Pancreas (tissue), 10 donors: ENCODE data around the gene DNAJC15. TPM values are rescaled to one million over a fixed set of nuclear protein-coding genes. Genes with fewer than 3 reads are reported as not detected.

ENCODE experiments used
- ATAC-seq, 4 donors: fragments of 200-7000 bp; cut with Tn5 transposase; one replicate each; pipeline versions ENCODE4 v1.8.0 to v1.9.1; 2020; ENCODE audit warnings: mild to moderate bottlenecking in 4 of 4, moderate library complexity in 4 of 4
- DNase-seq, 6 donors: peaks; one replicate each; pipeline ENCODE4 v3.0.0-alpha.2; 2020
- FAIRE-seq: peaks from 2 replicates; lab custom pipeline; 2012; peaks lifted over from hg19 to GRCh38; lab: Jason Lieb, UNC
- H3K27ac ChIP-seq, 4 donors: fragments of 200-600 bp; sonication (generic); 1 replicate in 3 of 4; 2 replicates in 1 of 4; pipeline versions ENCODE4 v1.5.0 to v1.8.0; 2020
- H3K27me3 ChIP-seq, 4 donors: fragments of 200-600 bp; one replicate each; pipeline ENCODE4 v1.8.0; 2021
- H3K36me3 ChIP-seq, 3 donors: fragments of 200-600 bp; sonication (generic) in 1 of 3; one replicate each; pipeline versions ENCODE4 v1.5.0 to v1.8.0; 2020 to 2021
- H3K4me1 ChIP-seq, 3 donors: fragments of 200-600 bp; one replicate each; pipeline ENCODE4 v1.8.0; 2021
- H3K4me3 ChIP-seq, 4 donors: fragments of 200-600 bp; sonication (generic) in 2 of 4; one replicate each; pipeline versions ENCODE4 v1.5.0 to v1.8.0; 2020 to 2021
- H3K9me3 ChIP-seq, 4 donors: fragments of 200-600 bp; one replicate each; pipeline ENCODE4 v1.8.0; 2021
- CTCF ChIP-seq, 4 donors: fragments of 200-600 bp; sonication (generic) in 3 of 4; IDR thresholded peaks; one replicate each; pipeline versions ENCODE4 v1.5.0 to v1.8.0; 2021; ENCODE audit warnings: antibody characterized with exemption in 4 of 4
- WGBS, 2 donors: extraction: QIAGEN DNeasy Blood & Tissue Kit; methylation state at CpG; one replicate each; pipeline ENCODE4 v1.1.7; 2013; 5-methylcytosine and 5-hydroxymethylcytosine counted together
- intact Hi-C, 3 donors: fragments of 100-400 bp; cut with DNase I; formaldehyde crosslinking; loops; one replicate each; pipeline versions ENCODE4 v1.11.1 to v1.14.2; 2022
- polyA plus RNA-seq, 2 donors: library from polyadenylated mRNA; stranded (reverse); fragments of 200-250 nt; gene quantifications; one replicate each; pipeline ENCODE4 v1.2.3, GENCODE V29; 2013
- total RNA-seq, 6 donors: library from RNA; stranded (reverse); fragmentation: NEBNext Ultra II Directional in 4 of 6; extraction: Animal tissue kit (Norgen Biotek cat#: 25700) in 4 of 6; gene quantifications; one replicate each; pipeline versions ENCODE4 v1.2.1 to v1.2.4, GENCODE V29; 2021 to 2023
- donor health status: healthy with polysubstance abuse.
- donor health status: DM: no; HTN: no; CAD: no; lungs with moderate emphysema.
- donor health status: DM: no; HTN: no; CAD: no.
- donor health status: control.
- donor health status: control.
- donor health status: Bipolar disorder and iron deficiency.
- donor health status: DM: yes; HTN: yes; CAD: no.
- donor health status: DM: no; HTN: no; CAD: no.
- donor health status: DM: no; HTN: no; CAD: no.
- donor health status: DM: yes; HTN: yes; CAD: no.

DNAJC15 gene
- total and polyA plus RNA-seq, 8 donors: 5.2 to 10.2 (median 6.8) TPM

DNA sequence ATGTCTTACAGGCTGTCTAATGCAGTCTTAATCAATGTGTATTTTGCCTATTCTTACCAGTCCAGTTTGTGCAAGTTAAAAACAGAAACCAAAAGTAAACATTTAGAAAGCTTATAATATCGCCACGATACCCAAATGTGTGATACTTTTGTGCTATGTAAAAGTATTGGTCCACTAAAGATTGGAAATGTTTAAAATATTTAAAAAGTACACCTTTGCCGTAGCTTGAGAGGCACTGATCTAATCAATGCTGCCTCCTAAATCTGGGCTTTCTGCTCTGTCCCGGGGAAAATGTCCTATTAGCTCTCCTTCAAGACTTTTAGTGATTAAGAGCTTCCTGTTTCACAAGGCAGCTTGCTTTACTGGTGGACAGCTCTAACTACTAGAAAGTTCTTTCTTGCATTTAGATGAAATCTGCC lies 64.7 kb downstream of the DNAJC15 start:
- 6 to 7% methylated on average over 4 of the region's 4 CpGs for WGBS, 2 donors
- no peak for TF ChIP-seq CTCF (IDR thresholded peaks at IDR 0.05)
- H3K9me3 ChIP-seq: no peaks in the 10 kb centered on the region
- FAIRE-seq: no peak
- peaks cover 8 to 13% (median 10%) of the 10 kb centered on the region in 3 donors for H3K4me1 ChIP-seq
- intact Hi-C loops: no loop called here
- peak overlapping the region in 3 of 4 donors; percentile 5 to 39 (median 32) for H3K4me3 ChIP-seq
- no peaks in the 10 kb centered on the region for H3K27me3 ChIP-seq
- H3K36me3 ChIP-seq: no peaks in the 10 kb centered on the region
- DNase-seq: no peak
- peak; percentile 35 to 87 (median 79) for ATAC-seq
- peak overlapping the region in 2 of 4 donors; percentile 55 to 58 for H3K27ac ChIP-seq

- H3K9me3 ChIP-seq: no peaks in the 10 kb centered on the region
- H3K27ac ChIP-seq: no peak overlapping the region
- DNase-seq: no peak
- H3K4me3 ChIP-seq: no peak overlapping the region
- H3K36me3 ChIP-seq: no peaks in the 10 kb centered on the region
- no peak for FAIRE-seq
- H3K4me1 ChIP-seq: peaks cover 8 to 13% (median 10%) of the 10 kb centered on the region in 3 donors
- no peak for TF ChIP-seq CTCF (IDR thresholded peaks at IDR 0.05)
- no peak for ATAC-seq
- 98 to 100% methylated on average over 1 of the region's 1 CpG for WGBS, 2 donors
- H3K27me3 ChIP-seq: no peaks in the 10 kb centered on the region
- intact Hi-C loops: no loop called here
Measured at GRCh38 chr13:43089912-43090498, 66.6 kb downstream of the DNAJC15 start.

DNA sequence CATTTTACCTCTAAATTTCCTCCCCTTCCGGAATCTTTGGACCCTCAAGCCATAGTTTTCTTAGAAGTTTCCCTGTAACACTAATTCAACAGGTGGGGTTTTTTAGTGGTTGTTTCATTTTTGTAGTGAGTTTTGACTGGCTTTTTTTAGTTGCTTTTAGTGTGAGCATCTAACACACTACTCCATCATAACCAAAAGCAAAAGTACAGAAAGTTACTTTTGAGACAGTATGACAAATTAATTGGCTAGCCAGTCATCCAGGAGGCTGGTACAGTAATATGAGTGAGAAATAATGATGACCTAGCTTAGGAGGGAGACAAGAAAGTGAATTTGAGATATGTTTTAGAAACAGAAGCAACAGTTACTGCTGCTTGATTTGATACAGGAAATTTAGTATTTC lies 71.5 kb downstream of the DNAJC15 start:
- H3K9me3 ChIP-seq: no peaks in the 10 kb centered on the region
- ATAC-seq: no peak
- no peak overlapping the region for H3K4me3 ChIP-seq
- H3K4me1 ChIP-seq: peaks cover 0 to 9% (median 3%) of the 10 kb centered on the region in 3 donors
- WGBS, 2 donors: 91 to 97% methylated on average over 1 of the region's 1 CpG
- no peaks in the 10 kb centered on the region for H3K36me3 ChIP-seq
- no peak for TF ChIP-seq CTCF (IDR thresholded peaks at IDR 0.05)
- intact Hi-C loops: no loop called here
- DNase-seq: no peak
- no peak for FAIRE-seq
- H3K27ac ChIP-seq: no peak overlapping the region
- no peaks in the 10 kb centered on the region for H3K27me3 ChIP-seq

DNA sequence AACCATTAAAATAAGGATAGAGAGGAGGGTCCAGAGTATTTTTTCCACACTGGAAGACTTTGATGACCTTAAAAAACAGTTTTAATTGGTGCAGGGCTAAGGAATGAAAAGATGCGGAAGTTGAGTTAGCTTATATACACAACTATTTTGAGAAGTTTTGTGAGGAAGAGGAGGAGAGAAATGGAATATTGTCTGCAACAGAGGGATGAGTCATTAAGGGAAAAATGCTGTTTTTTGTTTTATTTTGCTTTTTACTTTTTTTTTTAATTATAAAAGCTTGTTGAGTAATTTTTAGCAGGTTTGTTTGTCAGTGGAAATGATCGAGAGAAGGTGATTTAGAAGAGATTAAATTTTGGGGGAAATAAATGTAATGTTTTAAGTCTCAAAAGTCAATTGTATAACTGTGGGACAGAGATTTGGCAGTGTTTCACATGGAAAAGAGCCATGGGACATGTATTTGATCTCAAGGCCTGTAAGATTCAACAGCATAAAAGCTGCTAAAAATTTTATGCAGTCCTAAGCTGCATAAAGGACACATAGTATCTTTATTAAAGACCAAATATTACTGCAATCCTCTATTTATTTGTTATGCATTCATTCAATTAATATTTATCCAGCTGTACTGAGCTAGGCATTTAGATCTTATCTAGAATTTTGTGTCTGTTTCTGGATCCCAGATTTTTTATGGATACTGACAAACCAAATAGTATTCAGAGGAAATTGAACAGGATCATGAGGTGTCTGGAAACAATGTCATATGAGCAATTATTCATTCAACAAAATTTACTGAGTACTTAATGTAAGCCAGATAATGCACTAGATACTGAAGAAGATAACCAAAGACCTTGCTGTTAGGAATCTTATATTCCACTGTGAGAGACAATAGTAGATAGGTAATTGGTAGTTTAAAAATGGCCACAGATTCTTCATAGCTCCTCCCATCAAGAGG lies 72.7 kb downstream of the DNAJC15 start:
- intact Hi-C loops: no loop called here

More for the DNA sequence above, 72.7 kb downstream of the DNAJC15 start:
- Histone ChIP-seq H3K27ac (no peak overlapping the region), H3K9me3 (no peaks in the 10 kb centered on the region), H3K27me3 (no peaks in the 10 kb centered on the region), H3K36me3 (no peaks in the 10 kb centered on the region), H3K4me1 (peaks cover 0 to 9% (median 3%) of the 10 kb centered on the region in 3 donors), H3K4me3 (no peak overlapping the region)
- FAIRE-seq (no peak), ATAC-seq (peak in 1 of 4 donors; percentile 41), DNase-seq (no peak)
- no peak for TF ChIP-seq CTCF (IDR thresholded peaks at IDR 0.05)
- WGBS, 2 donors: 57 to 58% methylated on average over 2 of the region's 2 CpGs
